GM21390 (cell line): ENCODE measurements around the gene SBSN.

Source experiments
- ATAC-seq: cut with Tn5 transposase; IDR thresholded peaks from one replicate; pipeline ENCODE4 v1.9.1; 2021; ENCODE audit not compliant: unreplicated experiment

SBSN gene

GRCh38 chr19:35533201-35533821 lies 5.2 kb upstream of the SBSN start, which contains the start of gene GAPDHS:
GAPDHS (plus strand) TSS chr19:35533456; CDS start chr19:35533528, 72 bp downstream.
- ATAC-seq = no peak

GRCh38 chr19:35531291-35531690 lies 3.2 kb upstream of the SBSN start:
- no peak for ATAC-seq

GRCh38 chr19:35529241-35530218 lies 1.4 kb upstream of the SBSN start:
- ATAC-seq = no peak

- no peak for ATAC-seq
Measured at GRCh38 chr19:35525873-35526272, 2.2 kb downstream of the SBSN start.

- no peak for ATAC-seq
Measured at GRCh38 chr19:35524181-35524837, 3.8 kb downstream of the SBSN start.

- no peak for ATAC-seq
Measured at GRCh38 chr19:35522745-35523327, 5.3 kb downstream of the SBSN start.

GRCh38 chr19:35521124-35521743 lies 6.9 kb downstream of the SBSN start:
- ATAC-seq = no peak

GRCh38 chr19:35519291-35519690 lies 8.8 kb downstream of the SBSN start:
- no peak for ATAC-seq

GRCh38 chr19:35518313-35518712 lies 9.8 kb downstream of the SBSN start:
- ATAC-seq = no peak

GRCh38 chr19:35517342-35517741 lies 10.8 kb downstream of the SBSN start:
- ATAC-seq = no peak

- ATAC-seq = no peak
Measured at GRCh38 chr19:35516310-35516709, 11.8 kb downstream of the SBSN start.

- ATAC-seq = no peak
Measured at GRCh38 chr19:35514282-35514809, 13.8 kb downstream of the SBSN start.

- no peak for ATAC-seq
Measured at GRCh38 chr19:35513628-35514281, 14.4 kb downstream of the SBSN start, which contains the start of gene DMKN. DMKN (minus strand) TSS chr19:35513649; CDS start chr19:35513475, 174 bp downstream.

- no peak for ATAC-seq
Measured at GRCh38 chr19:35512831-35513627, 15.1 kb downstream of the SBSN start.

GRCh38 chr19:35511337-35511736 lies 16.8 kb downstream of the SBSN start:
- no peak for ATAC-seq

GRCh38 chr19:35510626-35510964 lies 17.5 kb downstream of the SBSN start:
- ATAC-seq = no peak

- ATAC-seq = no peak
Measured at GRCh38 chr19:35509861-35510625, 18.1 kb downstream of the SBSN start.

- no peak for ATAC-seq
Measured at GRCh38 chr19:35509018-35509652, 19.0 kb downstream of the SBSN start.
